PFSK-1 (cell line): ENCODE measurements around the gene MYDGF.
A peak's percentile ranks its signal among the peaks of the same experiment; 100 is the strongest.

Source experiments
- FOXP2 ChIP-seq: optimal IDR thresholded peaks from 2 replicates; pipeline ENCODE3; 2011; ENCODE audit warnings: borderline replicate concordance, control low read depth, inconsistent platforms; ENCODE audit not compliant: insufficient read depth; ENCODE audit errors: extremely low read length, extremely low read depth
- POLR2AphosphoS5 ChIP-seq: IDR thresholded peaks from 2 replicates; pipeline ENCODE4 v1.6.1; 2012; ENCODE audit warnings: low read depth, mild to moderate bottlenecking, control low read depth, low read length, moderate library complexity
- SIN3A ChIP-seq: IDR thresholded peaks from 2 replicates; pipeline ENCODE4 v1.6.1; 2012; ENCODE audit warnings: mild to moderate bottlenecking, low read length, moderate library complexity, borderline replicate concordance; ENCODE audit not compliant: insufficient read depth
- TAF1 ChIP-seq: IDR thresholded peaks from 2 replicates; pipeline ENCODE4 v1.6.1; 2012; ENCODE audit warnings: low read length, control low read depth, borderline replicate concordance; ENCODE audit not compliant: insufficient read depth
- TF ChIP-seq, protein P1 (sequence below), 2 experiments: IDR thresholded peaks; 2 replicates each; pipeline versions ENCODE4 v1.6.1 to v1.8.0; 2011 to 2012; ENCODE audit warnings: low read depth in 2 of 2, low read length in 2 of 2, control low read depth in 1 of 2, inconsistent platforms in 1 of 2, mild to moderate bottlenecking in 1 of 2, moderate library complexity in 1 of 2; ENCODE audit not compliant: insufficient read depth in 1 of 2

Gene MYDGF

DNA sequence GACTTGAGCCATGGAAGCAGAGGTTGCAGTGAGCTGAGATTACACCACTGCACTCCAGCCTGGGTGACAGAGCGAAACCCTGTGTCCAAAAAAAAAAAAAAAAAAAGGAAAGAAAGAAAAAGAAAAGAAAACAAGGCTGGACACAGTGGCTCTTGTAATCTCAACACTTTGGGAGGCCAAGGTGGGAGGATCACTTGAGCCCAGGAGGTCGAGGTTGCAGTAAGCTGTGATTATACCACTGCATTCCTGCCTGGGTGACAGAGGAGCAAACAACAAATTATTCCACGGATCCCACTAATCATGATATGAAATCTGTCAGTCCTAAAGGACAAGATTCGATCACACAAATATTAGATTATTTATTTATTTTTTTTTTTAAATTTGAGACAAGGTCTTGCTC is 3.1 kb upstream of the MYDGF start:
- TF ChIP-seq POLR2AphosphoS5 (0 out of 2 replicates have a peak, but pooled peaks have one; percentile 9), TAF1 (no peak)

DNA sequence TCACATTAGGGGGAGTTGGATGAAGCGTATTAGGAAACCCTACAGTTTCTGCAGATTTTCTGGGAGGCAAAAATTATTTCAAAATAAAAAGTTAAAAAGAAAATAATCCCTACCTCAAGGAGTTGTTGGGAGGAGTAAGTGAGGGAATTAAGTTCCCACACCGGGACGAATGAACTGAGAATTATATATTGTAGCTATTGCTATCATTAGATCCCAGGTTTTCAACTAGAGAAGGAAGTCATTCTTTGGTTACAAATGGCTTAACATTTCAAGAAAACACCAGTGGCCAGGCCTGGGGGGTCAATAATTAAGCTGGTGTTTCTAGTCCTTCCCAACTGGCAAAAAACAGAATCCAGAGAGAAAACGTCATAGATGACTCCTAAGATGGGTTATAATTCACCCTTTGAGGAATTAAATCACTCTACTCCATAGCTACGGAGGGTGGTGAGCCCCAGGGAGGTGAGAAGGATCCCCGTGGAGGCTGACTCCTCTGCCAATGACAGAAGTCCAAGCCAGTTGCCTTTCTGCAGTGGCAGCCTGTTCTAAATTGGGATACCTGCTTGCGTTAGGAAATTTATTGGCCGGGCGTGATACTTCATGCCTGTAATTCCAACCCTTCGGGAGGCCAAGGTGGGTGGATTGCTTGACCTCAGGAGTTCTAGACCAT is 1.2 kb upstream of the MYDGF start:
- TF ChIP-seq, protein P1, sequence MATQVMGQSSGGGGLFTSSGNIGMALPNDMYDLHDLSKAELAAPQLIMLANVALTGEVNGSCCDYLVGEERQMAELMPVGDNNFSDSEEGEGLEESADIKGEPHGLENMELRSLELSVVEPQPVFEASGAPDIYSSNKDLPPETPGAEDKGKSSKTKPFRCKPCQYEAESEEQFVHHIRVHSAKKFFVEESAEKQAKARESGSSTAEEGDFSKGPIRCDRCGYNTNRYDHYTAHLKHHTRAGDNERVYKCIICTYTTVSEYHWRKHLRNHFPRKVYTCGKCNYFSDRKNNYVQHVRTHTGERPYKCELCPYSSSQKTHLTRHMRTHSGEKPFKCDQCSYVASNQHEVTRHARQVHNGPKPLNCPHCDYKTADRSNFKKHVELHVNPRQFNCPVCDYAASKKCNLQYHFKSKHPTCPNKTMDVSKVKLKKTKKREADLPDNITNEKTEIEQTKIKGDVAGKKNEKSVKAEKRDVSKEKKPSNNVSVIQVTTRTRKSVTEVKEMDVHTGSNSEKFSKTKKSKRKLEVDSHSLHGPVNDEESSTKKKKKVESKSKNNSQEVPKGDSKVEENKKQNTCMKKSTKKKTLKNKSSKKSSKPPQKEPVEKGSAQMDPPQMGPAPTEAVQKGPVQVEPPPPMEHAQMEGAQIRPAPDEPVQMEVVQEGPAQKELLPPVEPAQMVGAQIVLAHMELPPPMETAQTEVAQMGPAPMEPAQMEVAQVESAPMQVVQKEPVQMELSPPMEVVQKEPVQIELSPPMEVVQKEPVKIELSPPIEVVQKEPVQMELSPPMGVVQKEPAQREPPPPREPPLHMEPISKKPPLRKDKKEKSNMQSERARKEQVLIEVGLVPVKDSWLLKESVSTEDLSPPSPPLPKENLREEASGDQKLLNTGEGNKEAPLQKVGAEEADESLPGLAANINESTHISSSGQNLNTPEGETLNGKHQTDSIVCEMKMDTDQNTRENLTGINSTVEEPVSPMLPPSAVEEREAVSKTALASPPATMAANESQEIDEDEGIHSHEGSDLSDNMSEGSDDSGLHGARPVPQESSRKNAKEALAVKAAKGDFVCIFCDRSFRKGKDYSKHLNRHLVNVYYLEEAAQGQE (IDR thresholded peaks at IDR 0.05; ENCODE audit: insufficient read depth in 1 of 2, low read depth in 2 of 2, low read length in 2 of 2), result no peak
- TF ChIP-seq POLR2AphosphoS5 (no peak), SIN3A (no peak), FOXP2 (no peak), TAF1 (no peak)

DNA sequence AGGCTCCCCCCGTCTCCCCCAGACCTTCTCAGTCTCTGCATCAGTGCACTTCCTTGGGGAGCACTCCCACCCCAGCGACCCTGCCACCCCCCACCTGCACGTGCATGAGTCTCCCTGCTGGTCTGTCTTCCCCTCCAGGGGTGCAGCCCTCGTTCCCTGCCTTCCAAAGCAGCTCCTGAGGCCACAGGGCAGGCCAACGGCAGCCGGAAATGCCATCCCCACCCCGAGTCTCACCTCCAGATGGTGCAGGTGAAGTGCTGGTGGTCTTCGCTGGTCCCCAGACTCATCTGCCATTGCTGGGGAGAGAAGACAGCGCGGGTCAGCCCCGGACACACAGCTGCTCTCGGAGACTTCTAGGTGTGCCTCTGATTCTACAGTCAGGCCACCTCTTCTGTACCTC is 5.5 kb downstream of the MYDGF start:
- TF ChIP-seq POLR2AphosphoS5, result no peak
- no peak for TF ChIP-seq TAF1
- TF ChIP-seq, protein P1 (IDR thresholded peaks at IDR 0.05; ENCODE audit: insufficient read depth in 1 of 2, low read depth in 2 of 2, low read length in 2 of 2), result no peak
- no peak for TF ChIP-seq FOXP2
- no peak for TF ChIP-seq SIN3A

DNA sequence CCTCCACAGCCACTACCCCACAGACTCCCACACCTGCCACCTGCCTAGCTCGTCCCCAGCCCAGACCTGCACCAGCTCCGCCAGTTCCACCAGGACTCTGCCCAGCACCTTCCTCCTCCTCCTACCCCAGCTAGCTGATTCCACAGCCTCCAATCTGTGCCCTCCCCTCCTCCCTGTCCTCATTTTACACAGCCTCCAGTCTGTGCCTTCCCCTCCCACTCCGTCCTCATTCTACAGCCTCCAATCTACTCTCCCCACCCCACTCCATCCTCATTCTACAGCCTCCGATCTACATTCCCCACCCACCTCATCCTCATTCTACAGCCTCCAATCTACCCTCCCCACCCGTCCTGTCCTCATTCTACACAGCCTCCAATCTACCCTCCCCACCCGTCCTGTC is 7.3 kb downstream of the MYDGF start:
- TF ChIP-seq, protein P1 (IDR thresholded peaks at IDR 0.05; ENCODE audit: insufficient read depth in 1 of 2, low read depth in 2 of 2, low read length in 2 of 2), result no peak
- TF ChIP-seq POLR2AphosphoS5 (no peak), TAF1 (no peak), SIN3A (no peak), FOXP2 (no peak)

DNA sequence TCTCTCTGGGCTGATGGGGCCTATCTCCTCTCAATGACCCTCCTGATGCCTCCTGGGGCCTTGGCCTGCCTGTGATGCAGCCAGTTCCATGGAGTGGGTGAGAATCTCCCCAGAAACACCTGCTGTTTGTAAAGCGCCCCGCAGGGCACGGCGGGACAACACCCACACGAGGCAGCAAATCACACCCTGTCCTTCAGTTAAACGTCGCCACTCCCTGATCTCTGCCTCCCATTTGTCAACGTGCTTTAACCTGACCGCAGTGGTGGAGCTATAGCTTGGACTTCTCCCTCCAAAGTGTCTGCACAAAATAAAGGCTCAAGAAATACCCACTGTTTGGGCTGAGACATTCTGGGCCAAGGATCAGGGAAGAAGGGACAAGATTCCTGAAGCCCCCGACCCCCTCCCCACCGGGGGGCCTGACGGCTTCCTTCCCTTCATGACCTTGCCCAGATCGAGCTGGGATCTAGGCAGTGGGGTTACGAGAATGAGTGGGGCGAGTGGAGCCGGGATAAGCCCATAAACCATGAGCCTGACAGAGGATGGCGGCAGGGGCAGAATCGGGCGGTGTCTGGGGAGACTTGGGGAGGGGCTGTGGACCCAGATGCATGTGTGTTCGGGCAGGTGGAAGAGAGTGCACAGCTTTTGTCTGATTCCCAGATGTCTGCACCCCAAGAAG is 8.0 kb downstream of the MYDGF start:
- no peak for TF ChIP-seq FOXP2
- TF ChIP-seq POLR2AphosphoS5, result no peak

DNA sequence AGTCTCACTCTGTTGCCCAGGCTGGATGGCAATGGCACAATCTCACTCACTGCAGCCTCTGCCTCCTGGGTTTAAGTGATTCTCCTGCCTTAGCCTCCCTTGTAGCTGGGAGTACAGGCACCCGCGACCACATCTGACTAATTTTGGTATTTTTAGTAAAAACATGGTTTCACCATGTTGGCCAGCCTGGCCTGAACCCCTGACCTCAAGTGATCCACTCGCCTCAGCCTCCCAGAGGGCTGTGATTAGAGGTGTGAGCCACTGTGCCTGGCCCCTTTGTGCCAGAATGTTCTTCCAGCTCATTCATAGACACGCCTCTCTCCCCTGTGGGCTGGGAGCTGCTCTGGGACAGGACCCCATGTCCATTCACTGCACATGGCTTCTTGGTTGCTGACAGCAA is 9.1 kb downstream of the MYDGF start:
- no peak for TF ChIP-seq SIN3A
- TF ChIP-seq FOXP2, result no peak
- TF ChIP-seq, protein P1 (IDR thresholded peaks at IDR 0.05; ENCODE audit: insufficient read depth in 1 of 2, low read depth in 2 of 2, low read length in 2 of 2), result no peak
- no peak for TF ChIP-seq TAF1
- TF ChIP-seq POLR2AphosphoS5, result no peak
